ENCODE data around the gene COG4.

The COG4 gene

GRCh38 chr16:70475054-70475871 lies 48.1 kb downstream of the COG4 start:
- FAIRE-seq (no peak), DNase-seq (ENCODE audit: insufficient read length) (no peak)
- no peak for TF ChIP-seq POLR2AphosphoS5 (IDR thresholded peaks at IDR 0.05; ENCODE audit: low read depth, low read length)
- TF ChIP-seq TAF1 (IDR thresholded peaks at IDR 0.05; ENCODE audit: borderline replicate concordance, low read depth, low read length) = no peak
- no peak for TF ChIP-seq POLR2A (IDR thresholded peaks at IDR 0.05; ENCODE audit: low read depth, low read length)

- no peak for FAIRE-seq
- no peak for DNase-seq (ENCODE audit: insufficient read length)
- TF ChIP-seq POLR2A (IDR thresholded peaks at IDR 0.05; ENCODE audit: low read depth, low read length) (no peak), TAF1 (IDR thresholded peaks at IDR 0.05; ENCODE audit: borderline replicate concordance, low read depth, low read length) (no peak), POLR2AphosphoS5 (IDR thresholded peaks at IDR 0.05; ENCODE audit: low read depth, low read length) (no peak)
Measured at GRCh38 chr16:70474320-70475053, 48.9 kb downstream of the COG4 start.

DNA sequence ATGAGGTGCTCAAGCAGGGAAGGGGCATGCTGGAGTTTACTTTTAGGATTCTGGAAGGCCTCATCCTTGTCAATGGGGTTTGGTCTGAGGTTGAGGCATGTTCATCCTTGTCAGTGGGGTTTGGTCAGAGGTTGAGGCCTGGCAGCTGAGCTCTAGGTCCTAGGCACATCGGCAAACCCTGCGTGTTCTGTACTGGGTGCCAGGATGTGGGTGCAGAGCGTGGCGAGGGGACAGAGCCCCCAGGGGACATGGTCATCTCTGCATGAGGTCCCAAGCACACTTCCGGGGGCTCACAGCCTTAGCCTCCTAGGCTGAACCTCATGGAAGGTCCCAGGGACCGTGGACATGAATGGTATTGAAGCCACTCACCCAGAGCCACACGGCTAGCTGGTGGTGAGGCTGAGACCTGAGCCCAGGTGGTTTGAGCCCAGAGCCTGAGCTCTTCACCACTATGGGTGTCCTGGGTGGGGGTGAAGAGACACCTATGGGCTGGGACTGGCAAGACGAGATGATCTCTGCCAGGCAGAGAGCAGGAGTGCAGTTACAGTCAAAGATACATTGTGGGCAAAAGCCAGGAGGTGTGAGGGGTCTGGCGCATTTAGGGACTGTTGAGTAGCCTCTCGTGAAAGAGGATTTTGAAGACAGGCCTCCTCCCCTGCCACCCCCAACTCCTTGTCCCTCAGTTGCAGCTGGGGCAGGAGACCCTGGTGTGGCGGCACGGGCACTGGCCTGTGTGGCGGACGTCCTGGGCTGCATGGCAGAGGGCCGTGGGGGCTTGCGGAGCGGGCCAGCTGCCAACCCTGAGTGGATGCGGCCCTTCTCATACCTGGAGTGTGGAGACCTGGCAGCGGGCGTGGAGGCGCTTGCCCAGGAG lies 49.7 kb downstream of the COG4 start:
- DNase-seq (ENCODE audit: insufficient read length) = no peak
- FAIRE-seq = no peak
- TF ChIP-seq POLR2A (IDR thresholded peaks at IDR 0.05; ENCODE audit: low read depth, low read length) (no peak), POLR2AphosphoS5 (IDR thresholded peaks at IDR 0.05; ENCODE audit: low read depth, low read length) (no peak), TAF1 (IDR thresholded peaks at IDR 0.05; ENCODE audit: borderline replicate concordance, low read depth, low read length) (no peak)

- DNase-seq (ENCODE audit: insufficient read length) (no peak), FAIRE-seq (no peak)
- TF ChIP-seq POLR2A (IDR thresholded peaks at IDR 0.05; ENCODE audit: low read depth, low read length) (no peak), POLR2AphosphoS5 (IDR thresholded peaks at IDR 0.05; ENCODE audit: low read depth, low read length) (no peak), TAF1 (IDR thresholded peaks at IDR 0.05; ENCODE audit: borderline replicate concordance, low read depth, low read length) (no peak)
Measured at GRCh38 chr16:70472786-70473433, 50.4 kb downstream of the COG4 start.

DNA sequence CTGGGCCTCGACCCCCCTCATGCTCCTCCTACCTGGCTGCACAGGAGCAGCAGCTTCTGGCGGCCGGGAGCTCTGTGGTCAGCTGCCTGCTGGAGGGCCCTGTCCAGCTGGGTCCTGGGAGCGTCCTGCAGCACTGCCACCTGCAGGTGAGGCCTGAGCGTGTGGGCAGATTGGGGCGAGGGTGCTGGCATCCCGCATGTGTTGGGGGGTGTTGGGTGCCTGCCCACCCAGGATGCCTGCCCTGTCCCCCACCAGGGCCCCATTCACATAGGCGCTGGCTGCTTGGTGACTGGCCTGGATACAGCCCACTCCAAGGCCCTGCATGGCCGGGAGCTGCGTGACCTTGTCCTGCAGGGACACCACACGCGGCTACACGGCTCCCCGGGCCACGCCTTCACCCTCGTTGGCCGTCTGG lies 52.4 kb downstream of the COG4 start:
- FAIRE-seq (no peak), DNase-seq (ENCODE audit: insufficient read length) (no peak)
- TF ChIP-seq POLR2AphosphoS5 (IDR thresholded peaks at IDR 0.05; ENCODE audit: low read depth, low read length) = no peak

- no peak for FAIRE-seq
- DNase-seq (ENCODE audit: insufficient read length) = no peak
- no peak for TF ChIP-seq TAF1 (IDR thresholded peaks at IDR 0.05; ENCODE audit: borderline replicate concordance, low read depth, low read length)
- TF ChIP-seq POLR2AphosphoS5 (IDR thresholded peaks at IDR 0.05; ENCODE audit: low read depth, low read length) = no peak
- no peak for TF ChIP-seq POLR2A (IDR thresholded peaks at IDR 0.05; ENCODE audit: low read depth, low read length)
Measured at GRCh38 chr16:70470141-70470926, 53.0 kb downstream of the COG4 start.

DNA sequence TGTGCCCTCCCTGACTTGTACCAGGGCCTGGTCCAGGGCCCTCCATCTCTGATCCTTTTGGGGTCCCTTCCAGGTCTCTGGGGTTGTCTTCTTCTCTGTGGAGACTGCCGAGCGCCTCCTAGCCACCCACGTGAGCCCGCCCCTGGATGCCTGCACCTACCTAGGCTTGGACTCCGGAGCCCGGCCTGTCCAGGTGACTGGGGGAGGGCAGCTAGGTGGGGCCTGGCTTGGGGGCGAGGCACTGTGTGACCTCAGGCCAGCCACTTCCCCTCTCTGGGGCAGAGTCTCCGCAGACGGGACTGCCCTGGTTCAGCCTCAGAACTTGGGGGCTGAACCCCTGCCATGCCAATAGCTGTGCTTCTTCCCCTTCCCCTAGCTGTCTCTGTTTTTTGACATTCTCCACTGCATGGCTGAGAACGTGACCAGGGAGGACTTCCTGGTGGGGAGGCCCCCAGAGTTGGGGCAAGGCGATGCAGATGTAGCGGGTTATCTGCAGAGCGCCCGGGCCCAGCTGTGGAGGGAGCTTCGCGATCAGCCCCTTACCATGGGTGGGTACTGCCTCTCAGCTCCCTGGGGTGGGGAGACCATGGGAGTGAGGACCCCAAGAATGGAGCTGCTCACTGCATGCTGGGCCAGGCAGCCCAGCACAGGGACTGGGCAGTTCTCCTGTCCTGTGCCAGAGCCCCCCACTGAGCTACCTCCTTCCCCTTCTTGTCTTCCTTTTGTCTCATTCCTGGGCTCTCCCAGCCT lies 54.4 kb downstream of the COG4 start:
- no peak for TF ChIP-seq TAF1 (IDR thresholded peaks at IDR 0.05; ENCODE audit: borderline replicate concordance, low read depth, low read length)
- TF ChIP-seq POLR2A (IDR thresholded peaks at IDR 0.05; ENCODE audit: low read depth, low read length) = no peak
- TF ChIP-seq POLR2AphosphoS5 (IDR thresholded peaks at IDR 0.05; ENCODE audit: low read depth, low read length) = no peak
- DNase-seq (ENCODE audit: insufficient read length) (no peak), FAIRE-seq (no peak)

GRCh38 chr16:70467608-70468007 lies 55.7 kb downstream of the COG4 start:
- FAIRE-seq (no peak), DNase-seq (ENCODE audit: insufficient read length) (no peak)
- TF ChIP-seq POLR2A (IDR thresholded peaks at IDR 0.05; ENCODE audit: low read depth, low read length) = no peak
- no peak for TF ChIP-seq POLR2AphosphoS5 (IDR thresholded peaks at IDR 0.05; ENCODE audit: low read depth, low read length)
- TF ChIP-seq TAF1 (IDR thresholded peaks at IDR 0.05; ENCODE audit: borderline replicate concordance, low read depth, low read length) = no peak

GRCh38 chr16:70467113-70467512 lies 56.2 kb downstream of the COG4 start:
- no peak for FAIRE-seq
- DNase-seq (ENCODE audit: insufficient read length) = no peak
- TF ChIP-seq POLR2AphosphoS5 (IDR thresholded peaks at IDR 0.05; ENCODE audit: low read depth, low read length) (no peak), TAF1 (IDR thresholded peaks at IDR 0.05; ENCODE audit: borderline replicate concordance, low read depth, low read length) (no peak), POLR2A (IDR thresholded peaks at IDR 0.05; ENCODE audit: low read depth, low read length) (no peak)

GRCh38 chr16:70466805-70467076 lies 56.6 kb downstream of the COG4 start:
- no peak for TF ChIP-seq POLR2A (IDR thresholded peaks at IDR 0.05; ENCODE audit: low read depth, low read length)
- no peak for TF ChIP-seq POLR2AphosphoS5 (IDR thresholded peaks at IDR 0.05; ENCODE audit: low read depth, low read length)
- no peak for TF ChIP-seq TAF1 (IDR thresholded peaks at IDR 0.05; ENCODE audit: borderline replicate concordance, low read depth, low read length)
- DNase-seq (ENCODE audit: insufficient read length) (no peak), FAIRE-seq (no peak)
